ENCODE data around the gene GDF11. TPM values are rescaled to one million over a fixed set of nuclear protein-coding genes. Genes with fewer than 3 reads are reported as not detected.

GDF11 gene
- total RNA-seq, 2 donors from 2014 or later: 8.1 to 8.6 TPM

DNA sequence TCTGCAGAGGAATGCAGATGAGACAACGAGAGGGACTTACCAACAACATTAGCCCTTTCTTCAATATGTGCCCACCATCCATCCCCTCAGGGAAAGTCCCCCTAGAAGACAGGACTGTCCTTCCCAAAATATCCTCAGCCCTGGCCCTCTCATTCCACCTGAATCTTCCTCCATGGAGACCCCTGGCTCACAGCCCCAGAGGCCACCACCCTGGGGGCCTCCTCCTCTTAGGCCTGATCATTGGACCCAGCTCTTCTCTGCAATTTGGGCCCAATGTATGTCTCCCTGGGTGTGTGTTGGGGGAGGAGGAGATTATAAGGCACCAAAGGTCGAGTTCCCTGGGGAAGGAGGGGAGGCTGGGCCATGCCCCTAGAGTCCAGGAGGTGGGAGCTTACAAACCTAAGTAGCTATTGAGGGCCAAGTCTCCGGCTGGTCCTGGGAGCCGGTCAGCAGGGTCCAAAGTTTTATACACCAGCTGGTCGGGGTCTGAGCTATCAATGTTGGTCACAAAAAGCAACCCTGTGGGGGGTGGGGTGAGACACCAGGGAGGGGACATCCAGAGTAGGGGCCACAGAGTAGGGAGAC is 43.4 kb upstream of the GDF11 start:
- Histone ChIP-seq H3K27me3 (no peaks in the 10 kb centered on the region), H3K36me3 (peaks cover 73% of the 10 kb centered on the region), H3K27ac (peak overlapping the region; percentile 33 to 63), H3K9me3 (no peaks in the 10 kb centered on the region), H3K4me1 (peaks cover 0 to 42% of the 10 kb centered on the region in 2 donors), H3K4me3 (no peak overlapping the region)
- DNase-seq (ENCODE audit: low spot score): no peak
- TF ChIP-seq, protein P1, sequence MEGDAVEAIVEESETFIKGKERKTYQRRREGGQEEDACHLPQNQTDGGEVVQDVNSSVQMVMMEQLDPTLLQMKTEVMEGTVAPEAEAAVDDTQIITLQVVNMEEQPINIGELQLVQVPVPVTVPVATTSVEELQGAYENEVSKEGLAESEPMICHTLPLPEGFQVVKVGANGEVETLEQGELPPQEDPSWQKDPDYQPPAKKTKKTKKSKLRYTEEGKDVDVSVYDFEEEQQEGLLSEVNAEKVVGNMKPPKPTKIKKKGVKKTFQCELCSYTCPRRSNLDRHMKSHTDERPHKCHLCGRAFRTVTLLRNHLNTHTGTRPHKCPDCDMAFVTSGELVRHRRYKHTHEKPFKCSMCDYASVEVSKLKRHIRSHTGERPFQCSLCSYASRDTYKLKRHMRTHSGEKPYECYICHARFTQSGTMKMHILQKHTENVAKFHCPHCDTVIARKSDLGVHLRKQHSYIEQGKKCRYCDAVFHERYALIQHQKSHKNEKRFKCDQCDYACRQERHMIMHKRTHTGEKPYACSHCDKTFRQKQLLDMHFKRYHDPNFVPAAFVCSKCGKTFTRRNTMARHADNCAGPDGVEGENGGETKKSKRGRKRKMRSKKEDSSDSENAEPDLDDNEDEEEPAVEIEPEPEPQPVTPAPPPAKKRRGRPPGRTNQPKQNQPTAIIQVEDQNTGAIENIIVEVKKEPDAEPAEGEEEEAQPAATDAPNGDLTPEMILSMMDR (IDR thresholded peaks at IDR 0.05): no peak

DNA sequence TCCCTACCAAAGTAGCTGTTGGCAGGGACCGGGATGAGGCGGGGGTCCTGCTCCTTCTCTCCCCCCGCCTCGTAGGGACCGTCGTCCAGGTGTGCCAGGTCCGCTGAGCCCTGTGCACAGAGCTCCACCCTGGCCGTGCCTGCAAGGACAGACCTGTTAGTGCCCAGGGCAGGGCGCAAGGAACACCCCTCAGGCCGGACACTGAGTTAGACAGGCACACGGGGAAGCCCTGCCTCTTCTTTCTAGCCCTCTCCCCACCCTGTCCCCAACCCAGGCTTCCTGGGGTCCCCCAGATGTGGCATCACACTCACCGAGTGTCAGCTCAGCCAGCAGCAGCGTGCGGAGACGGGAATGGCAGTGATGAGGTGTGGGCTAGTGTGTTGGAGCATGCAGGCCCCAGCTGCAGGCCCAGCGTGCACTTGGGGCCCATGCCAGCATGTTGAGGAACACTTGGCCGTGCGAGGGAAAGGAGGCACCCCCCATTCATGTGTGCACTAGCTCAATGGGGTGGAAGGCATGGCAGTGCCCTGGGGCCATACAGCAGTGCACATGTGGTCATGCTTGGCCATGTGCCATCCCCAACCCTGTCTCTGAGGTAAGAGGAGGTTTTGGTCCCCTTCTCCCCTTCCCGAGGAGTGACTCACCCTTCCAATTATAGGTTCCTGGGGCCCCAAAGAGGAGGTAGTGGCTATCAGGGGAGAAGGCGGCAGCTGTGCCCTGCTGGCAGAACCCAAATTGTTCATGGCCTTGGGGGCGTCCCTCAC is 42.5 kb upstream of the GDF11 start:
- DNase-seq (ENCODE audit: low spot score): no peak
- peaks cover 64% of the 10 kb centered on the region for H3K36me3 ChIP-seq
- no peaks in the 10 kb centered on the region for H3K27me3 ChIP-seq
- TF ChIP-seq, protein P1 (IDR thresholded peaks at IDR 0.05): no peak
- no peaks in the 10 kb centered on the region for H3K9me3 ChIP-seq
- H3K4me3 ChIP-seq: no peak overlapping the region
- H3K4me1 ChIP-seq: peaks cover 0 to 42% of the 10 kb centered on the region in 2 donors
- peak overlapping the region; percentile 10 to 63 for H3K27ac ChIP-seq

DNA sequence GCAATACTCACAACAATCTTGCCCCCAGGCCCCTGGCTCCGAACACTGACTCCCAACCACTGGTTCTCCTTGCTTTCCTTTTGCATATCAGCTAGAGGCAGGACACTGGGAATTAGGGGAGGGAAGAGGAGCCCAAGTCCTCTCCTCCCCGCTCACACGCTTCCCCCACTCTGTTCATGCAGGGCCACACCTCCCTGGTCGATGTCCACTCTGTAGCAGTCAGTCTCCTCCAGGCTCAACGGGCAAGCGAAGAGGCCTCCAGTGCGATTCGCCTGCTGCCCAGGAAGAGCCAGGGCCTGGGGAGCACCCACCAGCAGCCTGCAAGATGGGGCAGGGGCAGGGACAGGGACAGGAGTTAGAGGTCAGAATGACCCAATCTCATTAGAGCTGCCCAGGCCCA is 40.1 kb upstream of the GDF11 start:
- Histone ChIP-seq H3K4me3 (peak overlapping the region in 1 of 2 donors; percentile 75), H3K9me3 (no peaks in the 10 kb centered on the region)

DNA sequence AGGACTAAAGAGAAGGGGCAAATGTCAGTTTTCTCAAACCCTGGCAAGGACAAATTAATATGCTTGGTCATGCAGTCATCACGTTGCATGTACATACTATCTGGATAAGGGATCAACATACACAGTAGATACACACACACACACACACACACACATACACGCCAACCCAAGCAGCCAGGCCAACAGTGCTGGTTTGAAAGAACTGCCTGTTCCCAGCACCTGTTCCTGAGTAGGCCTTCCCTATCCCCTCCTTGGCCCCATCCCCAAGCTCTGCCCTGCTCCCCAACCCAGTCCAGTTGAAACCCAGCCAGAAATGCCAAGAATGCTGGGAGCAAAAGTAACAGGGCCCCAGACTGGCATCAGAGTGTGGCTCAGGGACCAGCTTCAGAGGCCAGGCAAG is 39.6 kb upstream of the GDF11 start:
- Histone ChIP-seq H3K27ac (peak overlapping the region; percentile 86 to 91), H3K36me3 (peaks cover 35% of the 10 kb centered on the region), H3K4me3 (peak overlapping the region; percentile 75 to 81), H3K27me3 (no peaks in the 10 kb centered on the region), H3K4me1 (peaks cover 0 to 62% of the 10 kb centered on the region in 2 donors), H3K9me3 (no peaks in the 10 kb centered on the region)
- no peak for DNase-seq (ENCODE audit: low spot score)
- TF ChIP-seq, protein P1 (IDR thresholded peaks at IDR 0.05): no peak

More for the DNA sequence above, 40.1 kb upstream of the GDF11 start:
- DNase-seq (ENCODE audit: low spot score): no peak
- no peaks in the 10 kb centered on the region for H3K27me3 ChIP-seq
- H3K27ac ChIP-seq: peak overlapping the region; percentile 86 to 91
- H3K36me3 ChIP-seq: peaks cover 40% of the 10 kb centered on the region
- TF ChIP-seq, protein P1 (IDR thresholded peaks at IDR 0.05): no peak
- H3K4me1 ChIP-seq: peaks cover 0 to 57% of the 10 kb centered on the region in 2 donors

DNA sequence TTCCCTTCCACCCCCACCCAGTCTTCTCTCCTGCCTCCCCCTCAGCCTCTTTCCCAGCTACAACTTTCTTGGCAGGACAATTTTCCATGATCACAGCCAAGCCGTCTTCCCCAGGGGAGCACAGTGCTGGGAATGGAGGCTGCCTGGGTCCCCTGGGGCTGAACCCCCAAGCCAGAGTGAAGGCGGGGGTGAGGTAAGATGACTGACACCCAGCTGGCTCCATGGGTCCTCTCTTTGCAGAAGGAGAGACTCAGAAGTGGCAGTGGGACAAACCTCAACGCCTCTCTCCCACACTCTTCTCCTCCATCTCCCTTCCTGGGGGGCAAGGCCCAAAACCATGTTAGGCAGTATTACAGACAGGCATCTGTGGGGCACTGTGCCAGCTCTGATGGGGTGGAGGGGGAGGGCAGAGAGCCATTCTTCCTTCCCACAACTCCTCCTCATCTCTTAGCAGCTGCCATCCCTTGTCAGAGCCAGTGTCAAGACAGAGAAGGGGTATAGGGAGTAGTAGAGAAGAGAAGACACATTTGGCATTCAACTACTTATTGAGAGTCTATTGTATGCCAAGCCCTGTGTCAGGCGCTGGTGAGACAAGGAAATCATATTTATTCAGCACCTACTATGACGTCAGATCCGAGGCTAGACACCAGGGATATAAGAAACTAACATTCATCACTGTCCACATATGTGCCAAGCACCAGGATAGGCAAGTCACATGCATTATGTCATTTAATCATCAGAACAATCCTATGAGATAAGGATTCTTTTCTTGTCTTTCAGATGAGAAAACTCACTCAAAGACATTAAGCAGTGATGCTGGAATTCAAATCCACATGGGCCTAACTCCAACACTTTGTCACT is 38.8 kb upstream of the GDF11 start:
- H3K36me3 ChIP-seq: peaks cover 27% of the 10 kb centered on the region
- no peaks in the 10 kb centered on the region for H3K9me3 ChIP-seq
- peak overlapping the region; percentile 86 to 91 for H3K27ac ChIP-seq
- H3K27me3 ChIP-seq: no peaks in the 10 kb centered on the region
- DNase-seq (ENCODE audit: low spot score): no peak
- TF ChIP-seq, protein P1 (IDR thresholded peaks at IDR 0.05): no peak
- H3K4me3 ChIP-seq: peak overlapping the region; percentile 75 to 81
- peaks cover 0 to 70% of the 10 kb centered on the region in 2 donors for H3K4me1 ChIP-seq

All from right atrium auricular region (tissue), 2 donors.